Right hindlimb (tissue), 1 donor: ENCODE data around the gene ATXN7L2.
"Not testable (repeated sequence)": the region's sequence is repeated elsewhere in the genome, so short reads cannot be mapped to it uniquely, and the experiment has no call there.

ENCODE experiments used
- DNase-seq: peaks from one replicate; pipeline ENCODE4 v3.0.0-alpha.2; 2018

Gene ATXN7L2

GRCh38 chr1:109483672-109484518 lies at the start of gene ATXN7L2:
TSS of gene ATXN7L2 (plus strand) at chr1:109483905. CDS start at chr1:109483954, 49 bp downstream.
- peak; percentile 98 for DNase-seq

GRCh38 chr1:109434484-109434883 lies 49.2 kb upstream of the ATXN7L2 start:
- DNase-seq: no peak

GRCh38 chr1:109438798-109439297 lies 44.9 kb upstream of the ATXN7L2 start:
- no peak for DNase-seq

- no peak for DNase-seq
Measured at GRCh38 chr1:109441069-109441468, 42.6 kb upstream of the ATXN7L2 start.

GRCh38 chr1:109443476-109443875 lies 40.2 kb upstream of the ATXN7L2 start:
- DNase-seq: no peak

- no peak for DNase-seq
Measured at GRCh38 chr1:109444346-109444745, 39.4 kb upstream of the ATXN7L2 start.

GRCh38 chr1:109445949-109446695 lies 37.6 kb upstream of the ATXN7L2 start:
- DNase-seq: not testable (repeated sequence)

GRCh38 chr1:109447524-109447923 lies 36.2 kb upstream of the ATXN7L2 start:
- no peak for DNase-seq

GRCh38 chr1:109454497-109455133 lies 29.1 kb upstream of the ATXN7L2 start:
- no peak for DNase-seq

- DNase-seq: no peak
Measured at GRCh38 chr1:109457819-109458218, 25.9 kb upstream of the ATXN7L2 start.

- DNase-seq: no peak
Measured at GRCh38 chr1:109466125-109466451, 17.6 kb upstream of the ATXN7L2 start.

- DNase-seq: peak; percentile 53
Measured at GRCh38 chr1:109466452-109467300, 17.0 kb upstream of the ATXN7L2 start, which contains the start of gene SYPL2. TSS of gene SYPL2 (plus strand) at chr1:109466546. CDS start at chr1:109466844, 298 bp downstream.

GRCh38 chr1:109467301-109467777 lies 16.4 kb upstream of the ATXN7L2 start:
- no peak for DNase-seq

- DNase-seq: no peak
Measured at GRCh38 chr1:109468061-109468460, 15.6 kb upstream of the ATXN7L2 start.

GRCh38 chr1:109468903-109469302 lies 14.8 kb upstream of the ATXN7L2 start:
- no peak for DNase-seq

GRCh38 chr1:109470245-109470644 lies 13.5 kb upstream of the ATXN7L2 start:
- DNase-seq: no peak

- no peak for DNase-seq
Measured at GRCh38 chr1:109472779-109473178, 10.9 kb upstream of the ATXN7L2 start.

- not testable (repeated sequence) for DNase-seq
Measured at GRCh38 chr1:109473284-109474057, 10.2 kb upstream of the ATXN7L2 start.

GRCh38 chr1:109474697-109475096 lies 9.0 kb upstream of the ATXN7L2 start:
- no peak for DNase-seq

GRCh38 chr1:109475261-109475660 lies 8.4 kb upstream of the ATXN7L2 start:
- no peak for DNase-seq

GRCh38 chr1:109476825-109477224 lies 6.9 kb upstream of the ATXN7L2 start:
- DNase-seq: no peak
